Neuronal stem cell (in vitro differentiated cells): ENCODE measurements around the gene PKNOX2.

ENCODE experiments used
- DNase-seq: peaks from one replicate; pipeline ENCODE4 v3.0.0-alpha.2; 2013; ENCODE audit warnings: low spot score
- H2AFZ ChIP-seq: one replicate; pipeline ENCODE4 v1.6.1; 2013; ENCODE audit warnings: mild to moderate bottlenecking, low read length, inconsistent platforms
- H2AK5ac ChIP-seq: 2 replicates; pipeline ENCODE4 v1.6.1; 2013; ENCODE audit warnings: low read depth, mild to moderate bottlenecking, inconsistent platforms, low read length, moderate library complexity, mixed read lengths
- H2BK120ac ChIP-seq: 2 replicates; pipeline ENCODE4 v1.6.1; 2013; ENCODE audit warnings: low read depth, mild to moderate bottlenecking, inconsistent platforms, low read length, moderate library complexity, mixed read lengths
- H2BK12ac ChIP-seq: one replicate; pipeline ENCODE4 v1.6.1; 2013; ENCODE audit warnings: low read length, inconsistent platforms
- H2BK15ac ChIP-seq: 2 replicates; pipeline ENCODE4 v1.6.1; 2013; ENCODE audit warnings: mild to moderate bottlenecking, low read length, inconsistent platforms, mixed read lengths
- H2BK5ac ChIP-seq: one replicate; pipeline ENCODE4 v1.6.1; 2013; ENCODE audit warnings: inconsistent platforms, mild to moderate bottlenecking, low read length, moderate library complexity
- H3K14ac ChIP-seq: one replicate; pipeline ENCODE4 v1.6.1; 2013; ENCODE audit warnings: low read length, inconsistent platforms
- H3K18ac ChIP-seq: 2 replicates; pipeline ENCODE4 v1.6.1; 2013; ENCODE audit warnings: low read length, inconsistent platforms
- H3K23ac ChIP-seq: 2 replicates; pipeline ENCODE4 v1.6.1; 2013; ENCODE audit warnings: low read depth, mild to moderate bottlenecking, mixed read lengths, low read length, inconsistent platforms; ENCODE audit not compliant: poor library complexity
- H3K27ac ChIP-seq: replicated peaks from 3 replicates; pipeline ENCODE4 v1.5.1; 2013; ENCODE audit warnings: low read length, inconsistent platforms
- H3K27me3 ChIP-seq, 3 experiments: 2 replicates each; pipeline ENCODE4 v1.6.1; 2013; ENCODE audit warnings: low read length in 3 of 3, mild to moderate bottlenecking in 2 of 3, inconsistent platforms in 1 of 3, low read depth in 1 of 3, mixed read lengths in 1 of 3, moderate library complexity in 1 of 3; ENCODE audit not compliant: control insufficient read depth in 3 of 3, insufficient read depth in 3 of 3
- H3K36me3 ChIP-seq, 2 donors: replicated peaks in 1 of 2; 2 replicates each; pipeline ENCODE4 v1.6.1; 2013; ENCODE audit warnings: low read length in 2 of 2; ENCODE audit not compliant: control insufficient read depth in 2 of 2, insufficient read depth in 2 of 2
- H3K4ac ChIP-seq: 2 replicates; pipeline ENCODE4 v1.6.1; 2013; ENCODE audit warnings: inconsistent platforms, mild to moderate bottlenecking, low read length, moderate library complexity
- H3K4me1 ChIP-seq, 2 donors: 1 replicate in 1 of 2; 2 replicates in 1 of 2; pipeline ENCODE4 v1.6.1; 2013; ENCODE audit warnings: low read length in 2 of 2, low read depth in 1 of 2; ENCODE audit not compliant: control insufficient read depth in 2 of 2, insufficient read depth in 1 of 2
- H3K4me2 ChIP-seq: one replicate; pipeline ENCODE4 v1.6.1; 2013; ENCODE audit warnings: mild to moderate bottlenecking, low read length, inconsistent platforms; ENCODE audit not compliant: insufficient read depth, poor library complexity, severe bottlenecking
- H3K4me3 ChIP-seq, 2 donors: 2 replicates each; pipeline ENCODE4 v1.5.1; 2013; ENCODE audit warnings: low read length in 2 of 2, mild to moderate bottlenecking in 2 of 2, inconsistent platforms in 1 of 2, moderate library complexity in 1 of 2
- H3K79me1 ChIP-seq: one replicate; pipeline ENCODE4 v1.6.1; 2013; ENCODE audit warnings: low read depth, mild to moderate bottlenecking, inconsistent platforms, low read length, moderate library complexity
- H3K9ac ChIP-seq: one replicate; pipeline ENCODE4 v1.6.1; 2013; ENCODE audit warnings: mild to moderate bottlenecking, low read depth, low read length, inconsistent platforms; ENCODE audit not compliant: poor library complexity
- H3K9me3 ChIP-seq, 2 donors: replicated peaks in 1 of 2; 2 replicates each; pipeline versions ENCODE3 to v1.6.1; 2013; ENCODE audit warnings: low read length in 2 of 2, mild to moderate bottlenecking in 2 of 2, inconsistent platforms in 1 of 2, low read depth in 1 of 2, mixed read lengths in 1 of 2, moderate library complexity in 1 of 2; ENCODE audit not compliant: control insufficient read depth in 2 of 2, insufficient read depth in 1 of 2
- H4K8ac ChIP-seq: one replicate; pipeline ENCODE4 v1.6.1; 2013; ENCODE audit warnings: low read depth, mild to moderate bottlenecking, inconsistent platforms, low read length, moderate library complexity
- H4K91ac ChIP-seq: one replicate; pipeline ENCODE4 v1.6.1; 2013; ENCODE audit warnings: low read length, low read depth, mild to moderate bottlenecking, inconsistent platforms; ENCODE audit not compliant: poor library complexity
- WGBS, 2 donors: extraction: QIAGEN DNeasy Blood & Tissue Kit; methylation state at CpG; one replicate each; pipeline ENCODE4 v1.1.7; 2013; ENCODE audit warnings: missing lambda C conversion rate in 2 of 2, mixed read lengths in 1 of 2; ENCODE audit not compliant: insufficient read length in 2 of 2, insufficient replicate concordance in 1 of 2; ENCODE audit errors: extremely low coverage in 2 of 2; 5-methylcytosine and 5-hydroxymethylcytosine counted together

Gene PKNOX2

GRCh38 chr11:125468025-125468424 is 303.5 kb downstream of the PKNOX2 start:
- H3K18ac ChIP-seq = no peak overlapping the region
- no peak overlapping the region for H3K27ac ChIP-seq
- no peak for DNase-seq
- no peak overlapping the region for H2BK15ac ChIP-seq
- peaks cover 5 to 11% of the 10 kb centered on the region in 2 donors for H3K4me1 ChIP-seq
- H2BK120ac ChIP-seq = no peak overlapping the region
- H3K23ac ChIP-seq = no peak overlapping the region
- H2BK12ac ChIP-seq = no peak overlapping the region
- H3K4me2 ChIP-seq = no peak overlapping the region
- no peak overlapping the region for H4K8ac ChIP-seq
- no peak overlapping the region for H3K4ac ChIP-seq
- H3K9ac ChIP-seq = no peak overlapping the region
- peaks cover 6 to 58% of the 10 kb centered on the region in 2 donors for H3K36me3 ChIP-seq
- H4K91ac ChIP-seq = no peak overlapping the region
- H2AK5ac ChIP-seq = no peak overlapping the region
- H3K14ac ChIP-seq = no peak overlapping the region
- no peaks in the 10 kb centered on the region for H3K79me1 ChIP-seq
- H3K4me3 ChIP-seq = no peak overlapping the region
- H2AFZ ChIP-seq = no peak overlapping the region
- H3K9me3 ChIP-seq = no peaks in the 10 kb centered on the region
- no peak overlapping the region for H2BK5ac ChIP-seq
- no peaks in the 10 kb centered on the region for H3K27me3 ChIP-seq

GRCh38 chr11:125468852-125469251 is 304.3 kb downstream of the PKNOX2 start:
- H2BK5ac ChIP-seq = no peak overlapping the region
- H2BK120ac ChIP-seq = no peak overlapping the region
- H3K79me1 ChIP-seq = no peaks in the 10 kb centered on the region
- H3K9ac ChIP-seq = no peak overlapping the region
- no peak for DNase-seq
- no peaks in the 10 kb centered on the region for H3K9me3 ChIP-seq
- H2AFZ ChIP-seq = no peak overlapping the region
- H3K27ac ChIP-seq = no peak overlapping the region
- no peak overlapping the region for H3K14ac ChIP-seq
- no peaks in the 10 kb centered on the region for H3K27me3 ChIP-seq
- no peak overlapping the region for H3K4me3 ChIP-seq
- no CpG with 5 or more reads among the region's 2 CpGs for WGBS, 2 donors
- peaks cover 6 to 53% of the 10 kb centered on the region in 2 donors for H3K36me3 ChIP-seq
- H2BK15ac ChIP-seq = no peak overlapping the region
- H3K4me1 ChIP-seq = peaks cover 5 to 11% of the 10 kb centered on the region in 2 donors
- no peak overlapping the region for H3K23ac ChIP-seq
- H2BK12ac ChIP-seq = no peak overlapping the region
- no peak overlapping the region for H4K8ac ChIP-seq
- H3K4me2 ChIP-seq = no peak overlapping the region
- no peak overlapping the region for H3K4ac ChIP-seq
- no peak overlapping the region for H4K91ac ChIP-seq
- H2AK5ac ChIP-seq = no peak overlapping the region
- no peak overlapping the region for H3K18ac ChIP-seq

GRCh38 chr11:125470355-125470754 is 305.8 kb downstream of the PKNOX2 start:
- no peak overlapping the region for H2AK5ac ChIP-seq
- no peak overlapping the region for H3K14ac ChIP-seq
- peaks cover 2 to 4% of the 10 kb centered on the region in 2 donors for H3K4me1 ChIP-seq
- H3K18ac ChIP-seq = no peak overlapping the region
- no peaks in the 10 kb centered on the region for H3K27me3 ChIP-seq
- no peak overlapping the region for H3K4me3 ChIP-seq
- H2BK15ac ChIP-seq = no peak overlapping the region
- no peak overlapping the region for H3K23ac ChIP-seq
- H3K4ac ChIP-seq = no peak overlapping the region
- H3K4me2 ChIP-seq = no peak overlapping the region
- H3K79me1 ChIP-seq = no peaks in the 10 kb centered on the region
- H4K8ac ChIP-seq = no peak overlapping the region
- no peak overlapping the region for H2BK12ac ChIP-seq
- H3K36me3 ChIP-seq = peaks cover 3 to 39% of the 10 kb centered on the region in 2 donors
- no peak overlapping the region for H2BK5ac ChIP-seq
- no peak overlapping the region for H4K91ac ChIP-seq
- H3K9me3 ChIP-seq = no peaks in the 10 kb centered on the region
- WGBS, 2 donors = no CpG with 5 or more reads among the region's 2 CpGs
- H2AFZ ChIP-seq = no peak overlapping the region
- H3K9ac ChIP-seq = no peak overlapping the region
- DNase-seq = no peak
- no peak overlapping the region for H2BK120ac ChIP-seq
- no peak overlapping the region for H3K27ac ChIP-seq

- Histone ChIP-seq H4K8ac (no peak overlapping the region), H3K9ac (no peak overlapping the region), H4K91ac (no peak overlapping the region), H3K4ac (no peak overlapping the region), H2BK15ac (no peak overlapping the region), H3K18ac (no peak overlapping the region), H3K36me3 (peaks cover 0 to 60% of the 10 kb centered on the region in 2 donors), H2AFZ (no peak overlapping the region), H3K4me3 (no peak overlapping the region), H3K14ac (no peak overlapping the region), H2AK5ac (no peak overlapping the region), H3K27ac (no peak overlapping the region), H3K79me1 (no peaks in the 10 kb centered on the region), H2BK5ac (no peak overlapping the region), H3K4me2 (no peak overlapping the region), H3K27me3 (no peaks in the 10 kb centered on the region), H3K9me3 (no peaks in the 10 kb centered on the region), H3K4me1 (peaks cover 0 to 6% of the 10 kb centered on the region in 2 donors), H3K23ac (no peak overlapping the region), H2BK12ac (no peak overlapping the region), H2BK120ac (no peak overlapping the region)
- WGBS, 2 donors = no CpG with 5 or more reads among the region's 3 CpGs
- no peak for DNase-seq
Measured at GRCh38 chr11:125476721-125477120, 312.2 kb downstream of the PKNOX2 start.
